HepG2 (cell line): ENCODE results near the gene SMCO4. TPM values are rescaled to one million over a fixed set of nuclear protein-coding genes. Genes with fewer than 3 reads are reported as not detected.

Experiments
- AGO2 ChIP-seq: fragments of 200-400 bp; formaldehyde crosslinking; optimal IDR thresholded peaks from 2 replicates; pipeline ENCODE3; 2017; ENCODE audit warnings: mild to moderate bottlenecking, low read depth, low read length, moderate library complexity
- BORCS8-MEF2B ChIP-seq: sonication (generic); formaldehyde crosslinking; IDR thresholded peaks from 2 replicates; pipeline ENCODE4 v1.8.0; 2022; ENCODE audit warnings: mild to moderate bottlenecking, missing genetic modification reagents
- FOXA1 ChIP-seq, 2 experiments: fragments of 450-650 bp in 1 of 2; sonication (generic) in 1 of 2; formaldehyde crosslinking in 1 of 2; IDR thresholded peaks; 2 replicates each; pipeline versions ENCODE4 v1.4.0 to v1.6.1; 2016 to 2020; ENCODE audit warnings: missing genetic modification reagents in 1 of 2
- FOXK1 ChIP-seq: sonication (generic); formaldehyde crosslinking; IDR thresholded peaks from 2 replicates; pipeline ENCODE4 v1.4.0; 2020; ENCODE audit warnings: low read depth, missing genetic modification reagents, borderline replicate concordance
- HDAC6 ChIP-seq: fragments of 200-600 bp; sonication (generic); IDR thresholded peaks from 2 replicates; pipeline ENCODE4 v1.7.0; 2017; ENCODE audit warnings: mild to moderate bottlenecking, antibody characterized with exemption, low read length, low read depth
- MYC ChIP-seq: sonication (generic); formaldehyde crosslinking; IDR thresholded peaks from 2 replicates; pipeline ENCODE4 v1.9.0; 2021; ENCODE audit warnings: missing genetic modification reagents, borderline replicate concordance
- PPARG ChIP-seq: conservative IDR thresholded peaks from 2 replicates; pipeline ENCODE4 v1.6.1; 2016; ENCODE audit warnings: missing biosample characterization, missing genetic modification reagents
- SP1 ChIP-seq, 2 experiments: fragments of 450-650 bp in 1 of 2; sonication (generic) in 1 of 2; formaldehyde crosslinking in 1 of 2; IDR thresholded peaks; 2 replicates each; pipeline versions ENCODE4 v1.4.0 to v1.6.1; 2016 to 2020; ENCODE audit warnings: missing genetic modification reagents in 1 of 2
- SP2 ChIP-seq: sonication (generic); formaldehyde crosslinking; IDR thresholded peaks from 2 replicates; pipeline ENCODE4 v1.5.1; 2020; ENCODE audit warnings: mild to moderate bottlenecking, missing genetic modification reagents
- SRY ChIP-seq: sonication (generic); formaldehyde crosslinking; IDR thresholded peaks from 2 replicates; pipeline ENCODE4 v1.8.0; 2022; ENCODE audit warnings: mild to moderate bottlenecking, missing genetic modification reagents
- SUZ12 ChIP-seq: fragments of 150-350 bp; IDR thresholded peaks from 2 replicates; pipeline ENCODE4 v1.6.1; 2014; ENCODE audit warnings: low read depth, low read length
- ZNF3 ChIP-seq: IDR thresholded peaks from 2 replicates; pipeline ENCODE4 v1.7.0; 2017; ENCODE audit warnings: inconsistent platforms
- ZNF326 ChIP-seq: sonication (generic); formaldehyde crosslinking; IDR thresholded peaks from 2 replicates; pipeline ENCODE4 v1.4.0; 2020; ENCODE audit warnings: missing genetic modification reagents, borderline replicate concordance
- ZNF567 ChIP-seq: sonication (generic); formaldehyde crosslinking; IDR thresholded peaks from 2 replicates; pipeline ENCODE4 v1.8.1; 2023; ENCODE audit warnings: mild to moderate bottlenecking, missing genetic modification reagents, borderline replicate concordance
- polyA plus RNA-seq, 8 experiments: library from polyadenylated mRNA; depleted of rRNA in 3 of 8; stranded (reverse) in 7 of 8; unstranded in 1 of 8; fragments of >200 nt; fragmentation: Illumina TruSeq in 4 of 8; extraction: Trizol in 4 of 8; gene quantifications; 2 replicates each; pipeline versions ENCODE4 v1.2.1 to v1.2.3, GENCODE V29; 2011 to 2016; ENCODE audit warnings: low read depth in 4 of 8, missing spikeins in 1 of 8, mixed read lengths in 1 of 8; ENCODE audit not compliant: insufficient read depth in 1 of 8
- total RNA-seq, 5 experiments: library from RNA; depleted of rRNA; stranded (reverse); fragments of >200 nt; fragmentation: Illumina TruSeq; extraction: Trizol; gene quantifications; 2 replicates each; pipeline ENCODE4 v1.2.3, GENCODE V29; 2016; ENCODE audit warnings: low read depth in 1 of 5
- TF ChIP-seq, protein P1 (sequence below): sonication (generic); formaldehyde crosslinking; IDR thresholded peaks from 2 replicates; pipeline ENCODE4 v1.5.1; 2020; ENCODE audit warnings: missing genetic modification reagents, mild to moderate bottlenecking, borderline replicate concordance
- TF ChIP-seq, protein P2 (sequence below): sonication (generic); formaldehyde crosslinking; IDR thresholded peaks from 2 replicates; pipeline ENCODE4 v1.5.0; 2020; ENCODE audit warnings: missing genetic modification reagents
- TF ChIP-seq, protein P3 (sequence below): sonication (generic); formaldehyde crosslinking; IDR thresholded peaks from 2 replicates; pipeline ENCODE4 v1.8.1; 2023; ENCODE audit warnings: missing genetic modification reagents, inconsistent platforms, borderline replicate concordance
- TF ChIP-seq, protein P4 (sequence below): sonication (generic); formaldehyde crosslinking; IDR thresholded peaks from 2 replicates; pipeline ENCODE4 v1.4.0; 2020; ENCODE audit warnings: missing genetic modification reagents
- TF ChIP-seq, protein P5 (sequence below): sonication (generic); formaldehyde crosslinking; IDR thresholded peaks from 2 replicates; pipeline ENCODE4 v1.8.1; 2022; ENCODE audit warnings: low read depth, mild to moderate bottlenecking, missing genetic modification reagents
- TF ChIP-seq, protein P6 (sequence below): sonication (generic); formaldehyde crosslinking; IDR thresholded peaks from 2 replicates; pipeline ENCODE4 v1.4.0; 2020; ENCODE audit warnings: missing genetic modification reagents; ENCODE audit errors: not compliant biosample characterization

Gene SMCO4
- total and polyA plus RNA-seq, 2 of the 13 experiments (the other 11 are each of a cell fraction or from before 2014, with no cell fraction given), result 10.6 to 28.5 TPM

DNA sequence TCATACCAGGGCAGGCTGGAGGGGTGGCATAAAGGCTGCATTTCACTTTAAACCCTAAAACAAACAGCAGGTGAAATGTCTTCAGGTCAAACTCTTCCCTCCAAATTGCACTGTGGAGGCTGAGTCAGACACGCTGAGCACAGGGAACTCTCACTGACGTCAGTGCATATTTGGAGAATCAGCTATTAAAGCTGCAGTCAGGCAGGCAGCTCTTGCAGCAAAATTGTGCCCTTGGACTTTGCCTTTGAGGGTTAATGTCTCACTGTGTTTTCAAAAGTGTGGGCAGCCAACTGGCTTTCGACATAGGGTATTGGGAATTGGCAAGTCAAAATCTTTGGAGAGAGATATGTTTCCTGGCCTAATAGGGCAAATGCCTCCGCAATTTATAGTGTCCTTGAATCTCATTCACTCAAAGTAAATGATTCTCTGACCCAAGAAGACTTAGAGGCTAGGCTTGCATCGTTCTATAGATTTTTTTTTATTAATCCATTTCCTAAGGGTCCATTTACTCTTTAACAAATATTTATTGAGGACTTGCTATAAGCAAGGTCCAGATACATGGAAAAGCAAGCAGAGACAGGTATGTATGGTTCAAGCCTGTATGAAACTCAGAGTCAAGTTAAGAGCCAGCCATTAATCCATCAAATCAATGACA is 27.7 kb upstream of the SMCO4 start (continued):
- no peak for TF ChIP-seq SP1 (IDR thresholded peaks at IDR 0.05)
- TF ChIP-seq SP1 (CRISPR knock-in tag; IDR thresholded peaks at IDR 0.05), result no peak
- TF ChIP-seq SRY (CRISPR knock-in tag), result no peak
- TF ChIP-seq FOXA1 (IDR thresholded peaks at IDR 0.05), result no peak
- peak; percentile 23; the same call in 1 of the 2 replicates for TF ChIP-seq FOXA1 (CRISPR knock-in tag; IDR thresholded peaks at IDR 0.05)
- TF ChIP-seq ZNF3 (CRISPR knock-in tag), result no peak
- TF ChIP-seq ZNF326 (CRISPR knock-in tag), result no peak
- TF ChIP-seq, protein P1, sequence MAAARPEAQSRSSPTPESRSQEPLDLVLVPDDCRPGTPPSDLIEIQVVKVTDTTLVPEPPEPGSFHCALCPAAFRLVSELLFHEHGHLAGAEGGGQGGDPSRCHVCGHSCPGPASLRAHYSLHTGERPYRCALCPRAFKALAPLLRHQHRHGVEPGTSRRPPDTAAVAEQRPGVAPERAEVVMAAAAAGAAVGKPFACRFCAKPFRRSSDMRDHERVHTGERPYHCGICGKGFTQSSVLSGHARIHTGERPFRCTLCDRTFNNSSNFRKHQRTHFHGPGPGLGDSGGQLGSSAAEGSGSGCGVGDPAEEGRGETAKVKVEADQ (CRISPR knock-in tag), result no peak
- TF ChIP-seq, protein P2, sequence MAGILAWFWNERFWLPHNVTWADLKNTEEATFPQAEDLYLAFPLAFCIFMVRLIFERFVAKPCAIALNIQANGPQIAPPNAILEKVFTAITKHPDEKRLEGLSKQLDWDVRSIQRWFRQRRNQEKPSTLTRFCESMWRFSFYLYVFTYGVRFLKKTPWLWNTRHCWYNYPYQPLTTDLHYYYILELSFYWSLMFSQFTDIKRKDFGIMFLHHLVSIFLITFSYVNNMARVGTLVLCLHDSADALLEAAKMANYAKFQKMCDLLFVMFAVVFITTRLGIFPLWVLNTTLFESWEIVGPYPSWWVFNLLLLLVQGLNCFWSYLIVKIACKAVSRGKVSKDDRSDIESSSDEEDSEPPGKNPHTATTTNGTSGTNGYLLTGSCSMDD (CRISPR knock-in tag), result no peak
- TF ChIP-seq FOXK1 (CRISPR knock-in tag), result peak; percentile 74; the same call in 1 of the 2 replicates
- TF ChIP-seq MYC (CRISPR knock-in tag), result peak; percentile 22; the same call in 1 of the 2 replicates
- no peak for TF ChIP-seq SP2
- TF ChIP-seq, protein P3, sequence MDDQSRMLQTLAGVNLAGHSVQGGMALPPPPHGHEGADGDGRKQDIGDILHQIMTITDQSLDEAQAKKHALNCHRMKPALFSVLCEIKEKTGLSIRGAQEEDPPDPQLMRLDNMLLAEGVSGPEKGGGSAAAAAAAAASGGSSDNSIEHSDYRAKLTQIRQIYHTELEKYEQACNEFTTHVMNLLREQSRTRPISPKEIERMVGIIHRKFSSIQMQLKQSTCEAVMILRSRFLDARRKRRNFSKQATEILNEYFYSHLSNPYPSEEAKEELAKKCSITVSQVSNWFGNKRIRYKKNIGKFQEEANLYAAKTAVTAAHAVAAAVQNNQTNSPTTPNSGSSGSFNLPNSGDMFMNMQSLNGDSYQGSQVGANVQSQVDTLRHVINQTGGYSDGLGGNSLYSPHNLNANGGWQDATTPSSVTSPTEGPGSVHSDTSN (CRISPR knock-in tag), result no peak
- TF ChIP-seq PPARG (CRISPR knock-in tag), result no peak
- TF ChIP-seq HDAC6, result no peak
- TF ChIP-seq SUZ12, result no peak
- no peak for TF ChIP-seq ZNF567 (CRISPR knock-in tag)
- TF ChIP-seq, protein P4, sequence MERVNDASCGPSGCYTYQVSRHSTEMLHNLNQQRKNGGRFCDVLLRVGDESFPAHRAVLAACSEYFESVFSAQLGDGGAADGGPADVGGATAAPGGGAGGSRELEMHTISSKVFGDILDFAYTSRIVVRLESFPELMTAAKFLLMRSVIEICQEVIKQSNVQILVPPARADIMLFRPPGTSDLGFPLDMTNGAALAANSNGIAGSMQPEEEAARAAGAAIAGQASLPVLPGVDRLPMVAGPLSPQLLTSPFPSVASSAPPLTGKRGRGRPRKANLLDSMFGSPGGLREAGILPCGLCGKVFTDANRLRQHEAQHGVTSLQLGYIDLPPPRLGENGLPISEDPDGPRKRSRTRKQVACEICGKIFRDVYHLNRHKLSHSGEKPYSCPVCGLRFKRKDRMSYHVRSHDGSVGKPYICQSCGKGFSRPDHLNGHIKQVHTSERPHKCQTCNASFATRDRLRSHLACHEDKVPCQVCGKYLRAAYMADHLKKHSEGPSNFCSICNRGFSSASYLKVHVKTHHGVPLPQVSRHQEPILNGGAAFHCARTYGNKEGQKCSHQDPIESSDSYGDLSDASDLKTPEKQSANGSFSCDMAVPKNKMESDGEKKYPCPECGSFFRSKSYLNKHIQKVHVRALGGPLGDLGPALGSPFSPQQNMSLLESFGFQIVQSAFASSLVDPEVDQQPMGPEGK (CRISPR knock-in tag), result peak; percentile 30; the same call in 1 of the 2 replicates
- TF ChIP-seq AGO2, result no peak
- TF ChIP-seq, protein P5, sequence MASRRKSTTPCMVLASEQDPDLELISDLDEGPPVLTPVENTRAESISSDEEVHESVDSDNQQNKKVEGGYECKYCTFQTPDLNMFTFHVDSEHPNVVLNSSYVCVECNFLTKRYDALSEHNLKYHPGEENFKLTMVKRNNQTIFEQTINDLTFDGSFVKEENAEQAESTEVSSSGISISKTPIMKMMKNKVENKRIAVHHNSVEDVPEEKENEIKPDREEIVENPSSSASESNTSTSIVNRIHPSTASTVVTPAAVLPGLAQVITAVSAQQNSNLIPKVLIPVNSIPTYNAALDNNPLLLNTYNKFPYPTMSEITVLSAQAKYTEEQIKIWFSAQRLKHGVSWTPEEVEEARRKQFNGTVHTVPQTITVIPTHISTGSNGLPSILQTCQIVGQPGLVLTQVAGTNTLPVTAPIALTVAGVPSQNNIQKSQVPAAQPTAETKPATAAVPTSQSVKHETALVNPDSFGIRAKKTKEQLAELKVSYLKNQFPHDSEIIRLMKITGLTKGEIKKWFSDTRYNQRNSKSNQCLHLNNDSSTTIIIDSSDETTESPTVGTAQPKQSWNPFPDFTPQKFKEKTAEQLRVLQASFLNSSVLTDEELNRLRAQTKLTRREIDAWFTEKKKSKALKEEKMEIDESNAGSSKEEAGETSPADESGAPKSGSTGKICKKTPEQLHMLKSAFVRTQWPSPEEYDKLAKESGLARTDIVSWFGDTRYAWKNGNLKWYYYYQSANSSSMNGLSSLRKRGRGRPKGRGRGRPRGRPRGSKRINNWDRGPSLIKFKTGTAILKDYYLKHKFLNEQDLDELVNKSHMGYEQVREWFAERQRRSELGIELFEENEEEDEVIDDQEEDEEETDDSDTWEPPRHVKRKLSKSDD (CRISPR knock-in tag), result no peak
- TF ChIP-seq, protein P6, sequence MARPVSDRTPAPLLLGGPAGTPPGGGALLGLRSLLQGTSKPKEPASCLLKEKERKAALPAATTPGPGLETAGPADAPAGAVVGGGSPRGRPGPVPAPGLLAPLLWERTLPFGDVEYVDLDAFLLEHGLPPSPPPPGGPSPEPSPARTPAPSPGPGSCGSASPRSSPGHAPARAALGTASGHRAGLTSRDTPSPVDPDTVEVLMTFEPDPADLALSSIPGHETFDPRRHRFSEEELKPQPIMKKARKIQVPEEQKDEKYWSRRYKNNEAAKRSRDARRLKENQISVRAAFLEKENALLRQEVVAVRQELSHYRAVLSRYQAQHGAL (CRISPR knock-in tag), result no peak
- TF ChIP-seq BORCS8-MEF2B, result no peak
